Sigmoid colon (tissue), 3 donors: ENCODE measurements around the gene HABP4.

Source experiments
- POLR2A ChIP-seq, 2 donors: fragments of 450-650 bp; IDR thresholded peaks; one replicate each; pipeline ENCODE4 v1.6.1; 2016; ENCODE audit warnings: antibody characterized with exemption in 2 of 2, mild to moderate bottlenecking in 2 of 2, moderate library complexity in 2 of 2
- TF ChIP-seq, protein P1 (sequence below), 4 experiments: fragments of 450-650 bp in 3 of 4; fragments of 200-600 bp in 1 of 4; IDR thresholded peaks; one replicate each; pipeline ENCODE4 v1.5.1; 2016 to 2019; ENCODE audit warnings: antibody characterized with exemption in 4 of 4, mild to moderate bottlenecking in 3 of 4, moderate library complexity in 2 of 4

DNA sequence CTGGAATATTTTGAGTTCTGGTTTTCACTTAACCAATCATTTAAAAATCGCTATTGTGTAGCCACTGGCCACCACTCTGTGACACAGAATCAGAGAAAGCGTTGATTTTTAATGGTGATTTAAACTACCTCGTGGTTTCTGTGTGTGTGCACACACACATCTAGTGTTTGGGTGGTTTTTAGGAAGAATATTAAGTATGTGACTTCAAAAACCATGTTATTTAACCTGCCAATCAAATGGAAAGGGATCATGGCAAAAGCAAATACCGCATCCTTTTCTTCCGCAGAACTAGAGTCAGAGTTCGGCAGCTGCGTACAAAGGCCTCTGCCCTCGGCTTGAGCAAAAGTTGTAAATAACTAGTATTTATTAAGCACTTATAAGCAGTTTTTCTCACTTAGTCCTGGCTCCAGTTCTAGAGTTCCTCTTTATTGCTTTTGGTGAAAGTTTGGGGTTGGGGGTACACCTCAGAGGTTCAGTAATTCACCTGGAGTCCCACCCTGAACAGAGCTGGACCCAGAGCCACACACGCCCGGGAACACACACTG, 40.6 kb downstream of the HABP4 start:
- TF ChIP-seq, protein P1, sequence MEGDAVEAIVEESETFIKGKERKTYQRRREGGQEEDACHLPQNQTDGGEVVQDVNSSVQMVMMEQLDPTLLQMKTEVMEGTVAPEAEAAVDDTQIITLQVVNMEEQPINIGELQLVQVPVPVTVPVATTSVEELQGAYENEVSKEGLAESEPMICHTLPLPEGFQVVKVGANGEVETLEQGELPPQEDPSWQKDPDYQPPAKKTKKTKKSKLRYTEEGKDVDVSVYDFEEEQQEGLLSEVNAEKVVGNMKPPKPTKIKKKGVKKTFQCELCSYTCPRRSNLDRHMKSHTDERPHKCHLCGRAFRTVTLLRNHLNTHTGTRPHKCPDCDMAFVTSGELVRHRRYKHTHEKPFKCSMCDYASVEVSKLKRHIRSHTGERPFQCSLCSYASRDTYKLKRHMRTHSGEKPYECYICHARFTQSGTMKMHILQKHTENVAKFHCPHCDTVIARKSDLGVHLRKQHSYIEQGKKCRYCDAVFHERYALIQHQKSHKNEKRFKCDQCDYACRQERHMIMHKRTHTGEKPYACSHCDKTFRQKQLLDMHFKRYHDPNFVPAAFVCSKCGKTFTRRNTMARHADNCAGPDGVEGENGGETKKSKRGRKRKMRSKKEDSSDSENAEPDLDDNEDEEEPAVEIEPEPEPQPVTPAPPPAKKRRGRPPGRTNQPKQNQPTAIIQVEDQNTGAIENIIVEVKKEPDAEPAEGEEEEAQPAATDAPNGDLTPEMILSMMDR (IDR thresholded peaks at IDR 0.05): no peak
- no peak for TF ChIP-seq POLR2A (IDR thresholded peaks at IDR 0.05)
